ENCODE measurements around the gene TGM4. TPM values are rescaled to one million over a fixed set of nuclear protein-coding genes. Genes with fewer than 3 reads are reported as not detected.

The TGM4 gene
- 0.07 TPM in 1 of 2 replicates, not detected in the other for total RNA-seq

DNA sequence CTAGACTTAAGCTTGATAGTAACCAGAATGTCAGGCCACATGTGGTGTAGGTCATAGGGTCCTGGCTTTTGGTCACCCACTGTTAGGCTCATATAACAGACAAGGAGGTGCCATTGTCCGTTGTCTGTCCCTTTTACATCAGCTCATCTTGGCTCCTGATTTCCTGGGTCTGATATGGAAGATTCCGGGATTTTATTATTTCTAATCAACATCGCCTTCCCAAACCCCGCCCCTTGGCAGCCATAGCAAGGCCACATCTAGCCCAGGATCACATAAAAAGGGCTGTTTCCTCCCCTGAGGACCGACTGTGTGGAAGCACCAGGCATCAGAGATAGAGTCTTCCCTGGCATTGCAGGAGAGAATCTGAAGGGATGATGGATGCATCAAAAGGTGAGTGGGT, at the start of gene TGM4:
TSS of gene TGM4 (plus strand) at position 301 of the 400 bp plus-strand sequence. CDS start at position 372, 71 bp downstream.
- no peak for TF ChIP-seq CTCF (conservative IDR thresholded peaks at IDR 0.05; ENCODE audit: low read depth, low read length)
- DNase-seq (ENCODE audit: low read depth), result no peak
- H3K4me3 ChIP-seq (ENCODE audit: low read depth, low read length), result no peak within 1 kb of the TSS

DNA sequence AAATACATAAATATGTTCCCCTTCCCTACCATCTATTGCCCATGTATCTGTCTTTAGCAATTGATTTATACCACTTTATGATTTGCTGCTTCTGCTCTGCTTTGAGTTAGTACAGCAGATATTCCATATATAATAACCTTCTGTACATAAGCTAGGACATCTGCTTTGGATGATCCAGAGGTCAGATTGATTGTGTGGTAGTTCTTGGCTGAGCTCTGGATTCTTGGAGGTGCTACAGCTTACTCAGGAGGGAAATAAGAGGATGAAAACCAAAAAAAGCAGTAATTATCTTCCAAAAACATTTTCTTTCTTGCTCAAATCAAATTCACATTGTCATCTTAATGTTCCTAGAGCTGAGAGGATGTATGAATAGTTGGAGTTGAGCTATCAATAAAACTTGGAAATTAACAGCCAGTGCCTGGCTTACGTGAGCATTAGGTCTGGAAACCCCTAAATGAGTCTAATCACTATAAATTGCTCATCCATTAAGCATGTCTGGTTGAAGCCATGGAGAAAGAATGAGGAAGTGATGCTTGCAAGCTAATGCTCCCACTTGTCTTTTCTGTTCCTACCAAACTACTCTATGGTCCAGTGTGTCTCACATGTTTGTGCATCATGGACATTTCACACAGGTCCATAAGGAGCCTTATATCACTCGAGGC, 49.0 kb upstream of the TGM4 start:
- no peak overlapping the region for H3K4me3 ChIP-seq (ENCODE audit: low read depth, low read length)
- DNase-seq (ENCODE audit: low read depth), result peak; percentile 92
- no peak for TF ChIP-seq CTCF (conservative IDR thresholded peaks at IDR 0.05; ENCODE audit: low read depth, low read length)

- no peak for DNase-seq (ENCODE audit: low read depth)
- TF ChIP-seq CTCF (conservative IDR thresholded peaks at IDR 0.05; ENCODE audit: low read depth, low read length), result no peak
- H3K4me3 ChIP-seq (ENCODE audit: low read depth, low read length), result no peak overlapping the region
Measured at GRCh38 chr3:44827196-44827595, 47.2 kb upstream of the TGM4 start.

DNA sequence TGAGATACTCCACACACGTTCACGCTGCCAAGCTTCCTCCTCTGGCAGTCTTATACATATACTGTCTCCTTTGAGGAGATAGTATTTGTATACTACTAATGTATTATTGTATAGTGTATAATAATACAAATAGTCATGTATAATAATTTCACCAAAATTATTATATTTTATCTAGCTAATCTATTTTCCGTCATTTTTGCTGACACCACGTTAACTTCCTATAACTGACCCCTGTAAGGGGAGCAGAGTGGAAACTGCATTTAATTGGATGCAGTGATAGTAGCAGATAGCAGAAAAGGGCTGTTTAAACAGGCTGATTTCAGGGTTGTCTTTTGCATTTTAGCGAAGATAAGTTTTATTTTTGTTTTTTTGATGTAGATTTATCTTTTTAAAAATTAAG, 43.2 kb upstream of the TGM4 start:
- H3K4me3 ChIP-seq (ENCODE audit: low read depth, low read length), result no peak overlapping the region
- DNase-seq (ENCODE audit: low read depth), result no peak
- no peak for TF ChIP-seq CTCF (conservative IDR thresholded peaks at IDR 0.05; ENCODE audit: low read depth, low read length)

GRCh38 chr3:44832032-44832431, 42.4 kb upstream of the TGM4 start:
- no peak overlapping the region for H3K4me3 ChIP-seq (ENCODE audit: low read depth, low read length)
- no peak for DNase-seq (ENCODE audit: low read depth)
- TF ChIP-seq CTCF (conservative IDR thresholded peaks at IDR 0.05; ENCODE audit: low read depth, low read length), result no peak

- no peak for DNase-seq (ENCODE audit: low read depth)
- H3K4me3 ChIP-seq (ENCODE audit: low read depth, low read length), result no peak overlapping the region
- no peak for TF ChIP-seq CTCF (conservative IDR thresholded peaks at IDR 0.05; ENCODE audit: low read depth, low read length)
Measured at GRCh38 chr3:44832965-44833364, 41.4 kb upstream of the TGM4 start.

DNA sequence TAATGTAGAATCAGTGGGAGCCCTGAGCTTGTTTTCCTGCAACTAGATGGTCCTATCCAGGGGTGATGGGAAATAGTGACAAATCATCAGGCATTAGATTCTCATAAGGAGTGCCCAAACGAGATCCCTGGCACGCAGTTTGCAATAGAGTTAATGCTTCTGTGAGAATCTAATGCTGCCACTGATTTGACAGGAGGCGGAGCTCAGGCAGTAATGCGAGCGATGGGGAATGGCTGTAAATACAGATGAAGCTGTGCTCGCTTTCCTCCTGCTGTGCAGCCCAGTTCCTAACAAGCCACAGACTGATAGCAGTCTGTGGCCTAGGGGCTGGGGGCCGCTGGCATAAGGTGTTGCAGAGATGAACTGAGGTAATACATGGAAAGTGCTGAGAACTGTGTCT, 41.0 kb upstream of the TGM4 start:
- DNase-seq (ENCODE audit: low read depth), result no peak
- H3K4me3 ChIP-seq (ENCODE audit: low read depth, low read length), result no peak overlapping the region
- no peak for TF ChIP-seq CTCF (conservative IDR thresholded peaks at IDR 0.05; ENCODE audit: low read depth, low read length)

Data from epithelial cell of proximal tubule (primary cell).